Measurements from ENCODE around the gene MORN2. TPM values are rescaled to one million over a fixed set of nuclear protein-coding genes. Genes with fewer than 3 reads are reported as not detected.

Gene MORN2
- total RNA-seq, 1 experiment from 2014 or later = 8.0 TPM

GRCh38 chr2:38930600-38930999, 54.8 kb downstream of the MORN2 start:
- Histone ChIP-seq H3K4me1 (ENCODE audit: insufficient read depth, low read length) (no peaks in the 10 kb centered on the region), H3K79me1 (ENCODE audit: insufficient read depth, low read depth, low read length, poor library complexity, severe bottlenecking) (no peaks in the 10 kb centered on the region), H2BK12ac (ENCODE audit: insufficient read length, low read depth, low read length) (no peak overlapping the region), H3K9ac (ENCODE audit: extremely low read depth, insufficient read length, low read length) (no peak overlapping the region), H3K79me2 (ENCODE audit: insufficient read depth, low read length) (no peaks in the 10 kb centered on the region), H2BK5ac (ENCODE audit: insufficient read length, low read length) (no peak overlapping the region), H4K20me1 (ENCODE audit: control insufficient read depth, insufficient read depth, insufficient read length) (no peaks in the 10 kb centered on the region), H2AK5ac (ENCODE audit: insufficient read length, low read length) (no peak overlapping the region), H3K9me3 (ENCODE audit: control insufficient read depth, low read depth, low read length) (no peaks in the 10 kb centered on the region), H3K4ac (ENCODE audit: low read depth, low read length) (no peak overlapping the region), H4K91ac (ENCODE audit: insufficient read length, low read depth, low read length) (no peak overlapping the region), H3K27me3 (ENCODE audit: insufficient read depth, low read length) (no peaks in the 10 kb centered on the region), H3K27ac (ENCODE audit: insufficient read length, low read depth, low read length) (no peak overlapping the region), H3T11ph (ENCODE audit: low read length) (no peak overlapping the region), H4K5ac (ENCODE audit: insufficient read length, low read depth, low read length) (no peak overlapping the region), H2BK120ac (ENCODE audit: low read depth, low read length, poor library complexity, severe bottlenecking) (no peak overlapping the region), H3K23ac (ENCODE audit: insufficient read length, low read depth, low read length) (no peak overlapping the region), H4K8ac (replicated peaks; ENCODE audit: insufficient read length, low read depth, low read length) (no peak overlapping the region), H3K18ac (ENCODE audit: insufficient read length, low read depth, low read length) (no peak overlapping the region), H2BK15ac (ENCODE audit: low read depth, low read length) (no peak overlapping the region), H3K56ac (ENCODE audit: insufficient read length, low read depth, low read length) (no peak overlapping the region), H2AFZ (ENCODE audit: low read length) (no peak overlapping the region), H3K23me2 (ENCODE audit: insufficient read length, low read depth, low read length, poor library complexity, severe bottlenecking) (no peaks in the 10 kb centered on the region), H2BK20ac (ENCODE audit: low read depth, low read length, poor library complexity, severe bottlenecking) (no peak overlapping the region), H3K14ac (ENCODE audit: insufficient read depth, low read length) (no peak overlapping the region), H3K4me2 (ENCODE audit: insufficient read depth, insufficient read length, low read length) (no peak overlapping the region)
- H3K9me3 Mint-ChIP-seq = no peaks in the 10 kb centered on the region
- H3K36me3 Mint-ChIP-seq (ENCODE audit: insufficient read depth in 1 of 3, low read depth in 3 of 3) = no peaks in the 10 kb centered on the region
- H3K27ac Mint-ChIP-seq = no peak overlapping the region
- no peak for TF ChIP-seq CTCF (conservative IDR thresholded peaks at IDR 0.05)
- H3K4me1 Mint-ChIP-seq = peaks cover 0 to 5% of the 10 kb centered on the region in 2 experiments; a peak in 2 of 4 replicates
- no peaks in the 10 kb centered on the region for H3K27me3 Mint-ChIP-seq (ENCODE audit: low read depth)
- no peak overlapping the region for H3K4me3 Mint-ChIP-seq
- DNase-seq = no peak
- WGBS (ENCODE audit: extremely low coverage, insufficient read length, low lambda C conversion rate) = no CpG with 5 or more reads among the region's 2 CpGs

Other genes starting within 250 kb of the MORN2 start
- gene GALM, start 209.9 kb upstream of the MORN2 start, total RNA-seq (2021) = 10.0 and 10.4 TPM in 2 replicates
- gene SRSF7, start 124.6 kb upstream of the MORN2 start, total RNA-seq (2021) = 576 and 589 TPM in 2 replicates
- gene GEMIN6, start 97.8 kb upstream of the MORN2 start, total RNA-seq (2021) = 21.9 and 22.1 TPM in 2 replicates
- gene DHX57, start within 50 bp of the MORN2 start, total RNA-seq (2021) = 27.5 and 32.0 TPM in 2 replicates
- 0.64 and 0.92 TPM in 2 replicates for gene ARHGEF33, start 13.9 kb downstream of the MORN2 start, total RNA-seq (2021)
- gene SOS1, start 245.1 kb downstream of the MORN2 start, total RNA-seq (2021) = 31.1 and 35.8 TPM in 2 replicates